Choroid plexus epithelial cell (primary cell): Measurements from ENCODE around the gene SPACDR.

Experiments
- DNase-seq: peaks from one replicate; pipeline ENCODE4 v3.0.0-alpha.2; 2010; ENCODE audit warnings: low read depth
- H3K4me3 ChIP-seq: 2 replicates; pipeline ENCODE4 v1.5.1; 2011; ENCODE audit warnings: low read depth, mild to moderate bottlenecking, control low read depth, low read length, moderate library complexity
- TF ChIP-seq, protein P1 (sequence below): conservative IDR thresholded peaks from 2 replicates; pipeline ENCODE4 v1.5.1; 2011; ENCODE audit warnings: low read depth, mild to moderate bottlenecking, control low read depth, inconsistent platforms, low read length, moderate library complexity

Gene SPACDR

DNA sequence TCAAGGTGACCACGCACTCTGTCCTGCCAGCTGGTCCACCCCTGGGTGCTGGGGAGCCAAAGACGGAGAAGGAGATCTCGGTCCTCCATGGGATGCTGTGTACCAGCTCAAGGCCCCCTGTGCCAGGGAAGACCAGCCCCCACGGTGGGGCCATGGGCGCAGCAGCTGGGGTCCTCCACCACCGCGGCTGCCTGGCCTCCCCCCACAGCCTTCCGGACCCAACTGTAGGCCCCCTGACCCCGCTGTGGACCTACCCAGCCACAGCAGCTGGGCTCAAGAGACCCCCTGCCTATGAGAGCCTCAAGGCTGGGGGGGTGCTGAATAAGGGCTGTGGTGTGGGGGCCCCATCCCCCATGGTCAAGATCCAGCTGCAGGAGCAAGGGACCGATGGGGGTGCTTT is 25.1 kb upstream of the SPACDR start:
- H3K4me3 ChIP-seq: no peak overlapping the region
- TF ChIP-seq, protein P1, sequence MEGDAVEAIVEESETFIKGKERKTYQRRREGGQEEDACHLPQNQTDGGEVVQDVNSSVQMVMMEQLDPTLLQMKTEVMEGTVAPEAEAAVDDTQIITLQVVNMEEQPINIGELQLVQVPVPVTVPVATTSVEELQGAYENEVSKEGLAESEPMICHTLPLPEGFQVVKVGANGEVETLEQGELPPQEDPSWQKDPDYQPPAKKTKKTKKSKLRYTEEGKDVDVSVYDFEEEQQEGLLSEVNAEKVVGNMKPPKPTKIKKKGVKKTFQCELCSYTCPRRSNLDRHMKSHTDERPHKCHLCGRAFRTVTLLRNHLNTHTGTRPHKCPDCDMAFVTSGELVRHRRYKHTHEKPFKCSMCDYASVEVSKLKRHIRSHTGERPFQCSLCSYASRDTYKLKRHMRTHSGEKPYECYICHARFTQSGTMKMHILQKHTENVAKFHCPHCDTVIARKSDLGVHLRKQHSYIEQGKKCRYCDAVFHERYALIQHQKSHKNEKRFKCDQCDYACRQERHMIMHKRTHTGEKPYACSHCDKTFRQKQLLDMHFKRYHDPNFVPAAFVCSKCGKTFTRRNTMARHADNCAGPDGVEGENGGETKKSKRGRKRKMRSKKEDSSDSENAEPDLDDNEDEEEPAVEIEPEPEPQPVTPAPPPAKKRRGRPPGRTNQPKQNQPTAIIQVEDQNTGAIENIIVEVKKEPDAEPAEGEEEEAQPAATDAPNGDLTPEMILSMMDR: no peak
- DNase-seq: no peak

- no peak overlapping the region for H3K4me3 ChIP-seq
- TF ChIP-seq, protein P1: no peak
These were observed 24.5 kb upstream of the SPACDR start for GRCh38 chr7:100488333-100489095.

DNA sequence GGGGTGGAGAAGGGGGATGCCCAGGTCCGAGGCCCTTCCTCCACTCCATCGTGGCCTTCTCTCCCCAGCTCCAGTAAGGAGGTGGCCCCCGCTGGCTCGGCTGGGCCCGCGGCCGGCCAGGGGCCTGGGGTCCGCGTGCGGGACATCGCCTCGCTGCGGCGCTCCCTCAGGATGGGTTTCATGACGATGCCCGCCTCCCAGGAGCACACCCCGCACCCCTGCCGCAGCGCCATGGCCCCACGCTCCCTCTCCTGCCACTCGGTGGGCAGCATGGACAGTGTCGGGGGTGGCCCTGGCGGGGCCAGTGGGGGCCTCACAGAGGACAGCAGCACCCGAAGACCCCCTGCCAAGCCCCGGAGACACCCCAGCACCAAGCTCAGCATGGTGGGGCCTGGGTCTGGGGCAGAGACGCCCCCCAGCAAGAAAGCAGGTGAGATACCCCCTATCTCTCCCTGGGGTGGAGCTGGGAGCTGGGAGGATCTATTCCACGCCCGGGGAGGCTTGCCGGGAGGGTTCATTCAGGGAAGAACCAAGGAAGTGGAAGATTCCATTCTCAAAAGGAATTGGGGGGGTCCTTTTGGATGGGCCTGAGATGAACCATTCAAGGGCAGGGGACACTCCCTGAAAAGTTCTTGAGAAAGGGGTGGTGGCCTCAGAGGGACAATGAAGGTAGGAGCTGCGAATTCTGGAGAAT is 22.8 kb upstream of the SPACDR start:
- no peak overlapping the region for H3K4me3 ChIP-seq
- TF ChIP-seq, protein P1: no peak

More at GRCh38 chr7:100488333-100489095, 24.5 kb upstream of the SPACDR start:
- DNase-seq: no peak

GRCh38 chr7:100486111-100486636 is 22.1 kb upstream of the SPACDR start:
- no peak for DNase-seq
- no peak overlapping the region for H3K4me3 ChIP-seq
- TF ChIP-seq, protein P1: no peak

More for the DNA sequence above, 22.8 kb upstream of the SPACDR start:
- DNase-seq: peak; percentile 66

DNA sequence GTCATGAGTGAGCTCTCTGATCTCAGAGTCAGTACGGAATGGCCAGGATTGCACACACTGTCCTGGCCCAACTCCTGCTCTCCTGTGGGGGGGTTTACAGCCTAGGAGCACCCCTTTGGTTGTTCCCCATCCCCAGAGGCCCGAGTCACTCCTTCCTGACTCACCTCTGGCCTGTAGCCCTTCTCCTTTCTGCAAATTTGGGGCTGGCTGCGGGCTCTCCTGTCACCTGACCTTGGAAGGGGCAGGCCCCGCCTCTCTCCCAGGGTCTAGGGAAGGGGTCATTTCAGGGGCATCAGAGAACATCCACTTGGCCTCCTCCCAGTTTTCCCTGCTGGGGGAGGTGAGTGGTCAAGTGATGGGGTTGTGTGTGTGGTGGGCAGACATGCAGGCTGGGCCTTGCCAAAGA is 21.4 kb upstream of the SPACDR start:
- H3K4me3 ChIP-seq: no peak overlapping the region
- DNase-seq: no peak
- TF ChIP-seq, protein P1: no peak

GRCh38 chr7:100484673-100485045 is 20.6 kb upstream of the SPACDR start:
- no peak for DNase-seq
- no peak overlapping the region for H3K4me3 ChIP-seq
- TF ChIP-seq, protein P1: no peak
